Lung (tissue), 12 donors: ENCODE data around the gene LAMC3. TPM values are rescaled to one million over a fixed set of nuclear protein-coding genes. Genes with fewer than 3 reads are reported as not detected.

Source experiments
- ATAC-seq: fragments of 200-7000 bp; cut with Tn5 transposase; one replicate; pipeline ENCODE4 v1.9.1; 2020; ENCODE audit warnings: moderate number of reproducible peaks; ENCODE audit not compliant: insufficient read depth, low FRiP score
- DNase-seq, 3 donors: peaks; one replicate each; pipeline ENCODE4 v3.0.0-alpha.2; 2013 to 2017
- H3K27ac ChIP-seq, 2 donors: one replicate each; pipeline ENCODE4 v1.5.1; 2013; ENCODE audit warnings: mild to moderate bottlenecking in 2 of 2, moderate library complexity in 2 of 2, control low read depth in 1 of 2, inconsistent platforms in 1 of 2, low read depth in 1 of 2, low read length in 1 of 2
- H3K27me3 ChIP-seq, 3 donors: one replicate each; pipeline ENCODE4 v1.5.1; 2013; ENCODE audit warnings: low read length in 2 of 3; ENCODE audit not compliant: control insufficient read depth in 3 of 3, insufficient read depth in 3 of 3
- H3K36me3 ChIP-seq, 4 donors: one replicate each; pipeline ENCODE4 v1.5.1; 2013; ENCODE audit warnings: low read length in 4 of 4, mild to moderate bottlenecking in 1 of 4, moderate library complexity in 1 of 4; ENCODE audit not compliant: control insufficient read depth in 4 of 4, insufficient read depth in 4 of 4
- H3K4me1 ChIP-seq, 5 donors: one replicate each; pipeline ENCODE4 v1.5.1; 2013; ENCODE audit warnings: low read length in 5 of 5, mild to moderate bottlenecking in 2 of 5, moderate library complexity in 1 of 5; ENCODE audit not compliant: control insufficient read depth in 5 of 5, insufficient read depth in 5 of 5
- H3K4me3 ChIP-seq: one replicate; pipeline ENCODE4 v1.5.1; 2013; ENCODE audit warnings: mild to moderate bottlenecking, control low read depth, moderate library complexity
- H3K9ac ChIP-seq, 2 donors: one replicate each; pipeline ENCODE4 v1.5.1; 2013; ENCODE audit warnings: low read length in 2 of 2, control low read depth in 1 of 2; ENCODE audit not compliant: insufficient read depth in 1 of 2
- H3K9me3 ChIP-seq, 4 donors: one replicate each; pipeline ENCODE4 v1.5.1; 2013; ENCODE audit warnings: low read length in 3 of 4, mild to moderate bottlenecking in 1 of 4, moderate library complexity in 1 of 4; ENCODE audit not compliant: control insufficient read depth in 4 of 4, insufficient read depth in 3 of 4
- WGBS, 2 donors: extraction: QIAGEN DNeasy Blood & Tissue Kit; methylation state at CpG; one replicate each; pipeline ENCODE4 v1.1.7; 2013; 5-methylcytosine and 5-hydroxymethylcytosine counted together
- polyA plus RNA-seq, 2 donors: library from polyadenylated mRNA; stranded (reverse); fragments of 200-250 nt; gene quantifications; one replicate each; pipeline ENCODE4 v1.2.1, GENCODE V29; 2013
- total RNA-seq, 2 donors: library from RNA; depleted of rRNA in 1 of 2; stranded (reverse); fragments of >200 nt in 1 of 2; gene quantifications; one replicate each; pipeline ENCODE4 v1.2.1, GENCODE V29; 2014 to 2021
- TF ChIP-seq, protein P1 (sequence below): IDR thresholded peaks from 2 replicates; pipeline ENCODE4 v1.5.1; 2012; ENCODE audit warnings: mild to moderate bottlenecking; ENCODE audit errors: control extremely low read depth, extremely low read depth
- donor health status: control.
- donor health status: control.
- donor health status: Bipolar disorder and iron deficiency.
- donor health status: healthy.
- donor health status: DM: yes; HTN: yes; CAD: no.

The LAMC3 gene
- total and polyA plus RNA-seq, 4 donors = 10.5 to 24.3 (median 14.1) TPM

DNA sequence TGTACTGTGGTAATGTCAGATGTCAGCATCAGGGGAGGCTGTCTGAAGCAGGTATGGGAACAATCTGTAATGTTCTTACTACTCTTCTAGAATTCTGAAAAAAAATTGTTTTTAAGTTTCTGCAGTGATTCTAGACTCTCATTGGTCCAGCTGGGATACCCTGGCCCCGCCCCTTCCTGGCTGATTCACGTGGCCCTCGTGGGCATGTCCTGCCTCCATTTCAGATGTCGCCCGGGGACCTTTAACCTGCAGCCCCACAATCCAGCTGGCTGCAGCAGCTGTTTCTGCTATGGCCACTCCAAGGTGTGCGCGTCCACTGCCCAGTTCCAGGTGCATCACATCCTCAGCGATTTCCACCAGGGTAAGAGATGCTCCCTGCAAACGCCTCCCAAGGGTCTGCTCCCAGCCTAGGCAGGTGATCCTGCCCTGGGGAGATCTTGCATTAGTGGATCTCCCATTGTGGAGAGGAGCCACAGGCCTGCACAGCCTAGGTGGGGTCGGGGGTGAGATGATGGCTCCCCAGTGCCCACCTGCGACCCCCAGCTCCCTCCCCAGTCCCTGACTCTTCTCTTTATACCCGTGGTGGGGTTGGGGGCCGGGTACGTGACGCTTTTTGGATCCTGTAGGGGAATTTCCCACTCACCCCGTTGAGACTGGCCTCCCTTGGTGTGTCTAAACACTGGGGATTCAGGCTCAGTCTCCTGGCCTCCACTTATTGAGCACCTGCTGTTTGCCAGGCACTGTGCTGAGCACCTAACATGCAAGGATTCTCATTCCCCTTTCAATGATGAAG, 36.5 kb downstream of the LAMC3 start:
- H3K9ac ChIP-seq = no peak overlapping the region
- TF ChIP-seq, protein P1, sequence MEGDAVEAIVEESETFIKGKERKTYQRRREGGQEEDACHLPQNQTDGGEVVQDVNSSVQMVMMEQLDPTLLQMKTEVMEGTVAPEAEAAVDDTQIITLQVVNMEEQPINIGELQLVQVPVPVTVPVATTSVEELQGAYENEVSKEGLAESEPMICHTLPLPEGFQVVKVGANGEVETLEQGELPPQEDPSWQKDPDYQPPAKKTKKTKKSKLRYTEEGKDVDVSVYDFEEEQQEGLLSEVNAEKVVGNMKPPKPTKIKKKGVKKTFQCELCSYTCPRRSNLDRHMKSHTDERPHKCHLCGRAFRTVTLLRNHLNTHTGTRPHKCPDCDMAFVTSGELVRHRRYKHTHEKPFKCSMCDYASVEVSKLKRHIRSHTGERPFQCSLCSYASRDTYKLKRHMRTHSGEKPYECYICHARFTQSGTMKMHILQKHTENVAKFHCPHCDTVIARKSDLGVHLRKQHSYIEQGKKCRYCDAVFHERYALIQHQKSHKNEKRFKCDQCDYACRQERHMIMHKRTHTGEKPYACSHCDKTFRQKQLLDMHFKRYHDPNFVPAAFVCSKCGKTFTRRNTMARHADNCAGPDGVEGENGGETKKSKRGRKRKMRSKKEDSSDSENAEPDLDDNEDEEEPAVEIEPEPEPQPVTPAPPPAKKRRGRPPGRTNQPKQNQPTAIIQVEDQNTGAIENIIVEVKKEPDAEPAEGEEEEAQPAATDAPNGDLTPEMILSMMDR = no peak
- ATAC-seq (no peak), DNase-seq (no peak)
- H3K27ac ChIP-seq = no peak overlapping the region
- H3K36me3 ChIP-seq = no peaks in the 10 kb centered on the region
- H3K4me1 ChIP-seq = peaks cover 0 to 2% (median 0%) of the 10 kb centered on the region in 5 donors
- no peaks in the 10 kb centered on the region for H3K9me3 ChIP-seq
- no peak overlapping the region for H3K4me3 ChIP-seq
- WGBS, 2 donors = 74 to 78% methylated on average over 16 of the region's 16 CpGs
- no peaks in the 10 kb centered on the region for H3K27me3 ChIP-seq

DNA sequence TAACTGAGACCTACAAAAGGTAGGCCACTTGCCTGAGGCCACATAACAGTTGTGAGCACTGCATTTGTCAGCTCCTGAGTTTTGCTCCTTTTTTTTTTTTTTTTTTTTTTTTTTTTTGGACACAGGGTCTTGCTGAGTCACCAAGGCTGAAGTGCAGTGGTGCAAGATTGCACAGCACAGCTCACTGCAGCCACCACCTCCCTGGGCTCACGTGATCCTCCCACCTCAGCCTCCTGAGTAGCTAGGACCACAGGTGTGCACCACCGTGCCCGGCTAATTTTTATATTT, 37.1 kb downstream of the LAMC3 start:
- Histone ChIP-seq H3K36me3 (no peaks in the 10 kb centered on the region), H3K9ac (no peak overlapping the region), H3K4me1 (peaks cover 0 to 2% (median 0%) of the 10 kb centered on the region in 5 donors), H3K27ac (no peak overlapping the region), H3K9me3 (no peaks in the 10 kb centered on the region), H3K27me3 (no peaks in the 10 kb centered on the region), H3K4me3 (no peak overlapping the region)
- WGBS, 2 donors = 93 to 97% methylated on average over 3 of the region's 3 CpGs
- TF ChIP-seq, protein P1 = no peak
- no peak for ATAC-seq
- no peak for DNase-seq

DNA sequence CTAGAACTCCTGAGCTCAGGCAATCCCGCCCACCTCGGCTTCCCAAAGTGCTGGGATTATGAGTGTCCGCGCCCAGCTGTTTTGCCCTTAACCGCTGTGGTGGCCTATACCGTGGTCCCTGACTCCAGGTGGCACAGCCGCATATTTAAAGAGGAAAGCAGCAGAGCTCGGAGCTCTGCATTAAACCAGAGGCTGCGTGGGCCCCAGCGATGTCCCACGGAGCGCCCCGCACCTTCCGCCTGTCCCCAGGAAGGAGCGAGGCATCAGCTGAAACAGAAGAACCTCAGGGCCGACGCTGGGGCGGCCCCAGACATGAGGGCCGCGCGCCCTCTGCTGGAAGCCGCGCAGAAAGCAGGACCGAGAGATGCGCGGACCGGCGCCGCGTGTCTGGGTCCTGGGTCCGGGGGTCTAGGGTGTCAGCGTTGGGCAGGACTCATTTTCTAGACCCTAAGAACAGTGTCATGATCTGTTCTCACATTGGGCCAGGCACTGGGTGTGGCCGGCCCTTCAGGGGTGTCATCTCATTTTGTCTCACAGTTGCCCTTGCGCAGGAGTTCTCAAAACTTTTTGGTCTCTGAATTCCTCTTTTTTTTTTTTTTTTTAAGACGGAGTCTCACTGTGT, 37.7 kb downstream of the LAMC3 start:
- Histone ChIP-seq H3K4me3 (no peak overlapping the region), H3K27me3 (no peaks in the 10 kb centered on the region), H3K4me1 (peaks cover 0 to 2% (median 0%) of the 10 kb centered on the region in 5 donors), H3K27ac (no peak overlapping the region), H3K36me3 (no peaks in the 10 kb centered on the region), H3K9ac (no peak overlapping the region), H3K9me3 (no peaks in the 10 kb centered on the region)
- ATAC-seq (peak; percentile 77), DNase-seq (peak; percentile 67 to 72 (median 69))
- TF ChIP-seq, protein P1 = peak; percentile 78
- 13 to 14% methylated on average over 34 to 35 of the region's 35 CpGs for WGBS, 2 donors
